ENCODE data around the gene SSRP1.

DNA sequence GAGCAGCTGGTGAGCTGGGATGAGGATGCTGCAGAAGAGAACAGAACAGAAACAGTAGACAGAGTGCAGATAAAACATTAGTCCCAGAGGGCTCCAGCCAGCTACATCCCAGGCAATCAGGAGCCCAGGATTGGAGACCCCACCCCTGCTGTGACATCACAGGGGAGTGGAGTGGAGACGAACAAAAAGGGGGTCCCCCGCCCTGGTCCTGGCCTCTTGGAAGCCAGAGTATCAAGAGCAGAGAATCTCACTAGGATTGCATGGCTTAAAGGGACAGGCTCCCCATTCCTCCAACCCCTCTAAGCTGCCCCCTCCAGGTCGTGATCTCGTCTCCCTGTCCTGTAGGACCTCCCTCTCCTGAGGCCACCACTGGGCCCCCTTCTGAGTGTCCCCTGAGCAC is 2.5 kb upstream of the SSRP1 start, which contains the start of gene P2RX3:
- TF ChIP-seq, protein P1, sequence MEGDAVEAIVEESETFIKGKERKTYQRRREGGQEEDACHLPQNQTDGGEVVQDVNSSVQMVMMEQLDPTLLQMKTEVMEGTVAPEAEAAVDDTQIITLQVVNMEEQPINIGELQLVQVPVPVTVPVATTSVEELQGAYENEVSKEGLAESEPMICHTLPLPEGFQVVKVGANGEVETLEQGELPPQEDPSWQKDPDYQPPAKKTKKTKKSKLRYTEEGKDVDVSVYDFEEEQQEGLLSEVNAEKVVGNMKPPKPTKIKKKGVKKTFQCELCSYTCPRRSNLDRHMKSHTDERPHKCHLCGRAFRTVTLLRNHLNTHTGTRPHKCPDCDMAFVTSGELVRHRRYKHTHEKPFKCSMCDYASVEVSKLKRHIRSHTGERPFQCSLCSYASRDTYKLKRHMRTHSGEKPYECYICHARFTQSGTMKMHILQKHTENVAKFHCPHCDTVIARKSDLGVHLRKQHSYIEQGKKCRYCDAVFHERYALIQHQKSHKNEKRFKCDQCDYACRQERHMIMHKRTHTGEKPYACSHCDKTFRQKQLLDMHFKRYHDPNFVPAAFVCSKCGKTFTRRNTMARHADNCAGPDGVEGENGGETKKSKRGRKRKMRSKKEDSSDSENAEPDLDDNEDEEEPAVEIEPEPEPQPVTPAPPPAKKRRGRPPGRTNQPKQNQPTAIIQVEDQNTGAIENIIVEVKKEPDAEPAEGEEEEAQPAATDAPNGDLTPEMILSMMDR (conservative IDR thresholded peaks at IDR 0.05; ENCODE audit: low read length) = no peak
- TF ChIP-seq EZH2phosphoT487 (IDR thresholded peaks at IDR 0.05; ENCODE audit: borderline replicate concordance) = no peak

Measured in Loucy (cell line).